SU-DHL-6 (cell line): ENCODE data around the gene TRAF4.

ENCODE experiments used
- H2AFZ ChIP-seq: fragments of 200-600 bp; sonication (generic); 2 replicates; pipeline ENCODE4 v1.6.1; 2014; ENCODE audit warnings: low read depth, mild to moderate bottlenecking, moderate library complexity, mixed read lengths, antibody characterized with exemption, low read length; ENCODE audit not compliant: severe bottlenecking
- H3F3A ChIP-seq: fragments of 200-600 bp; shearing (Covaris generic); 2 replicates; pipeline ENCODE4 v1.6.0; 2016; ENCODE audit warnings: antibody characterized with exemption, mild to moderate bottlenecking; ENCODE audit not compliant: insufficient read depth
- H3K27ac ChIP-seq: fragments of 200-600 bp; sonication (generic); 2 replicates; pipeline ENCODE4 v1.5.1; 2016; ENCODE audit warnings: low read depth, mild to moderate bottlenecking, low read length, moderate library complexity, mixed read lengths
- H3K27me3 ChIP-seq: fragments of 200-600 bp; sonication (generic), shearing (Covaris generic); 2 replicates; pipeline ENCODE4 v1.6.0; 2014; ENCODE audit warnings: mild to moderate bottlenecking, low read length
- H3K36me3 ChIP-seq: fragments of 200-600 bp; sonication (generic); 2 replicates; pipeline ENCODE4 v1.6.1; 2014; ENCODE audit warnings: mild to moderate bottlenecking, low read length, mixed read lengths
- H3K4me2 ChIP-seq: fragments of 300-600, 200-600 bp; shearing (Covaris generic), sonication (generic); 2 replicates; pipeline ENCODE4 v1.6.0; 2014; ENCODE audit warnings: low read length, low read depth, mild to moderate bottlenecking; ENCODE audit not compliant: poor library complexity, severe bottlenecking
- H3K4me3 ChIP-seq: fragments of 200-600 bp; sonication (generic); 2 replicates; pipeline ENCODE4 v1.5.1; 2014; ENCODE audit warnings: antibody characterized with exemption, low read length, mild to moderate bottlenecking, mixed read lengths; ENCODE audit not compliant: insufficient read depth, poor library complexity, severe bottlenecking
- H3K79me2 ChIP-seq: fragments of 200-600 bp; sonication (generic); 2 replicates; pipeline ENCODE4 v1.6.1; 2014; ENCODE audit warnings: mild to moderate bottlenecking, low read length, moderate library complexity; ENCODE audit not compliant: insufficient read depth
- H3K9ac ChIP-seq: fragments of 200-600 bp; sonication (generic); 2 replicates; pipeline ENCODE4 v1.7.0; 2014; ENCODE audit warnings: mild to moderate bottlenecking, low read length
- H3K9me2 ChIP-seq: fragments of 200-600 bp; sonication (generic); replicated peaks from 2 replicates; pipeline ENCODE4 v1.6.1; 2014; ENCODE audit warnings: low read length; ENCODE audit not compliant: insufficient read depth
- H3K9me3 ChIP-seq: fragments of 200-600 bp; sonication (generic); 2 replicates; pipeline ENCODE4 v1.6.1; 2014; ENCODE audit warnings: low read length, mixed read lengths; ENCODE audit not compliant: insufficient read depth
- H4K20me1 ChIP-seq: fragments of 200-600 bp; sonication (generic); 2 replicates; pipeline ENCODE4 v1.6.1; 2014; ENCODE audit warnings: low read depth, mild to moderate bottlenecking, antibody characterized with exemption, low read length, moderate library complexity, mixed read lengths
- EZH2phosphoT487 ChIP-seq: fragments of 200-600 bp; sonication (generic), shearing (Covaris generic); conservative IDR thresholded peaks from 2 replicates; pipeline ENCODE4 v1.6.1; 2018; ENCODE audit warnings: mild to moderate bottlenecking, antibody characterized with exemption, low read length, moderate library complexity, mixed read lengths
- TF ChIP-seq, protein P1 (sequence below): fragments of 200-600 bp; sonication (generic); IDR thresholded peaks from one replicate; pipeline ENCODE4 v1.5.1; 2017; ENCODE audit warnings: antibody characterized with exemption, mild to moderate bottlenecking, low read length, moderate library complexity; ENCODE audit not compliant: insufficient read depth, poor library complexity, severe bottlenecking

Gene TRAF4

DNA sequence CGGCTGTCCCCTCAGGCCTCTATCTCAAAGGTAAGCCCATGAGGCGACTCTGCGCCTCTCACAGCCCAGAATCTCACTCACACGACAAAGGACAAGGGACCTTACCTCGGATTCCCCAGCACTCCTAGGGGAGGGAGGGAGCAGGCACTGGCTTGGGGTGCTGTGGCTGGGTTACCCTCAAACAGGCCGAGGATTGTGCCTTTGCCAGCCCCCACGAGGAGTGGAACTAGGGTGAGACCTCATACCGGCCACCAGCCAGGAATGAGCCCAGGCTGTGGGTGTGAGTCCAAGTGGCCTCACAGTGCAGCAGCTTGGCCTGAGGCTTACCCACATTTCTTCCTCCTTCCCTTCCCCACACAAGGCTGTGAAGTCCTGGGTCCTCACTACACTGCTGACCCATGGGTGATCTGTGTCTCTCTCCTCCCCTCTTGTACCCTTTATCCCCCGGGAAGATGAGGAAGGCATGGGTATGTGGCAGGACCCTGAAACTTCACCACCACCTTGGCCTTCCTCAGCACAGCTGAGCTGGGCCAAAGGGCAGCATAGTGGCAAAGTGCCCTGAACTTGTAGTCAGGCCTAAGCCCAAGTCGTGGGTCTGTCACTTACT, 38.0 kb upstream of the TRAF4 start:
- Histone ChIP-seq H4K20me1 (no peaks in the 10 kb centered on the region), H3K79me2 (no peaks in the 10 kb centered on the region), H2AFZ (no peak overlapping the region), H3F3A (no peaks in the 10 kb centered on the region; the same call in 1 of the 2 replicates), H3K36me3 (no peaks in the 10 kb centered on the region), H3K4me3 (no peak overlapping the region), H3K27ac (no peak overlapping the region), H3K27me3 (no peaks in the 10 kb centered on the region), H3K4me2 (no peak overlapping the region), H3K9me3 (no peaks in the 10 kb centered on the region), H3K9me2 (no peaks in the 10 kb centered on the region), H3K9ac (no peak overlapping the region)
- TF ChIP-seq, protein P1, sequence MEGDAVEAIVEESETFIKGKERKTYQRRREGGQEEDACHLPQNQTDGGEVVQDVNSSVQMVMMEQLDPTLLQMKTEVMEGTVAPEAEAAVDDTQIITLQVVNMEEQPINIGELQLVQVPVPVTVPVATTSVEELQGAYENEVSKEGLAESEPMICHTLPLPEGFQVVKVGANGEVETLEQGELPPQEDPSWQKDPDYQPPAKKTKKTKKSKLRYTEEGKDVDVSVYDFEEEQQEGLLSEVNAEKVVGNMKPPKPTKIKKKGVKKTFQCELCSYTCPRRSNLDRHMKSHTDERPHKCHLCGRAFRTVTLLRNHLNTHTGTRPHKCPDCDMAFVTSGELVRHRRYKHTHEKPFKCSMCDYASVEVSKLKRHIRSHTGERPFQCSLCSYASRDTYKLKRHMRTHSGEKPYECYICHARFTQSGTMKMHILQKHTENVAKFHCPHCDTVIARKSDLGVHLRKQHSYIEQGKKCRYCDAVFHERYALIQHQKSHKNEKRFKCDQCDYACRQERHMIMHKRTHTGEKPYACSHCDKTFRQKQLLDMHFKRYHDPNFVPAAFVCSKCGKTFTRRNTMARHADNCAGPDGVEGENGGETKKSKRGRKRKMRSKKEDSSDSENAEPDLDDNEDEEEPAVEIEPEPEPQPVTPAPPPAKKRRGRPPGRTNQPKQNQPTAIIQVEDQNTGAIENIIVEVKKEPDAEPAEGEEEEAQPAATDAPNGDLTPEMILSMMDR = no peak
- no peak for TF ChIP-seq EZH2phosphoT487

DNA sequence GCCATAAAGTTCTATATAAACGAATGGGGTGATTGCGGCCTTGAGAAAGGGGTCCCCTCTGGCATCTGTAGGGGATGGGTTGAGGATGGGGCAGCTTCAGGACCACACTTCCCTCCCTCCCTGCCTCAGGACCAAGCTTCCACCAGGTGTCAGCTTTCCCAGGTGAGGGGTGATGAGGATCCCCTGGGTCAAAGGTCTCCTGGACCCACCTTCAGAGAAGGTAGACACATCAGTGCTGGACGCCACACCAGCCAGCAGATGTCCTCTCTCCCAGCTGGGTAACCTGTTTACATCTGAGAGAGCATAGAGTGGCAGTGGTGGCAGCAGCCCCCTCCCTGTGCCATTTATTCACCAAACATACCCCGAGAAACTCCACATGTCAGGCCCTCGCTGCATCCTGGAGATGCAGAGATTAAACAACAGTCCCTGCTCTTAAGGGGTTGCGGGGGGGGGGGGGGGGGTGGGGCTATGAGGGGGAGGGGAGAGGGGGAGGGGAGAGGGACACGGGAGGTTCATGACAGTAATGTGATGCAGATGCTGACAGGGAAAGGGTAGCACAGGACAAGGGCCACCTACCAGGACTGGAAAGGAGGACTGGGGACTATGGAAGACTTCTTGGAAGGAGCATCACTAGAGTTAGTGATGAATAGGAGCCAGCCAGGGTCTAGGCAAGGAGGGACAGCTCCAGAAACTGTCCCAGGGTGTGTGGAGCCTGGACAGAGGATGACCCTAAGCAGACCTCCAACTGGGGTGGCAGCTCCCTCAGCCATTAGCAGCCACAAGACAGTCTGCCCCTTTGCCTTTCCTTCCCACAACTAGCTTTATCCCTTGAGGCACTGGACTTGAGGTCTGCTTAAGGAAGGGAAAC, 37.1 kb upstream of the TRAF4 start:
- Histone ChIP-seq H3K36me3 (no peaks in the 10 kb centered on the region), H3F3A (no peaks in the 10 kb centered on the region; the same call in 1 of the 2 replicates), H3K9me2 (no peaks in the 10 kb centered on the region), H3K4me2 (no peak overlapping the region), H3K4me3 (no peak overlapping the region), H3K27ac (no peak overlapping the region), H3K9me3 (no peaks in the 10 kb centered on the region), H2AFZ (no peak overlapping the region), H4K20me1 (no peaks in the 10 kb centered on the region), H3K27me3 (no peaks in the 10 kb centered on the region), H3K9ac (no peak overlapping the region), H3K79me2 (no peaks in the 10 kb centered on the region)
- TF ChIP-seq, protein P1 = no peak
- TF ChIP-seq EZH2phosphoT487 = no peak

DNA sequence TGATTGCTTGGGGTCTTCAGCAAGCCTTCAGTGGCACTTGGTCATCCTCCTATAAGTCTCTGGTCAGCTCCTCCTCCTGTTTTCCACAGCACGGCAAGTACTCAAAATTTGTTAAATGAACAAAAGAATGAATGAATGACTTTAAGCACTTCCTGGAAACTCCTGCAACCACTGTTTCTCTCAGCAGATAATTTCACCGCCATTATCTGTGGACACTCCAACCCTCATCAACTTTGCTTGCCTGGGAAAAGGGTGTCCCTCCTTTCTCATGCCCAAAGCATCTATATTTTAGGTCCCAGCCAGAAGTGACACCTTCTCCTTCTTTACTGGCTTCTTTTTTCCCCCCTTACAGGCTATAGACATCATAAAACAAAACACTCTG, 36.5 kb upstream of the TRAF4 start:
- no peak overlapping the region for H3K27ac ChIP-seq
- no peaks in the 10 kb centered on the region for H3K27me3 ChIP-seq
- no peaks in the 10 kb centered on the region for H3K9me2 ChIP-seq
- H2AFZ ChIP-seq = no peak overlapping the region
- peaks cover 5% of the 10 kb centered on the region for H3F3A ChIP-seq
- H3K4me3 ChIP-seq = no peak overlapping the region
- H3K9ac ChIP-seq = no peak overlapping the region
- H3K79me2 ChIP-seq = no peaks in the 10 kb centered on the region
- H4K20me1 ChIP-seq = no peaks in the 10 kb centered on the region
- no peak overlapping the region for H3K4me2 ChIP-seq
- H3K9me3 ChIP-seq = no peaks in the 10 kb centered on the region
- no peaks in the 10 kb centered on the region for H3K36me3 ChIP-seq
- TF ChIP-seq, protein P1 = no peak
- TF ChIP-seq EZH2phosphoT487 = no peak
